HG03439 (cell line): Measurements from ENCODE around the gene FAAH.
"Not testable (repeated sequence)": the region's sequence is repeated elsewhere in the genome, so short reads cannot be mapped to it uniquely, and the experiment has no call there.

Experiments
- ATAC-seq: cut with Tn5 transposase; IDR thresholded peaks from one replicate; pipeline ENCODE4 v1.9.1; 2021; ENCODE audit warnings: mild to moderate bottlenecking, moderate library complexity; ENCODE audit not compliant: unreplicated experiment

Gene FAAH

DNA sequence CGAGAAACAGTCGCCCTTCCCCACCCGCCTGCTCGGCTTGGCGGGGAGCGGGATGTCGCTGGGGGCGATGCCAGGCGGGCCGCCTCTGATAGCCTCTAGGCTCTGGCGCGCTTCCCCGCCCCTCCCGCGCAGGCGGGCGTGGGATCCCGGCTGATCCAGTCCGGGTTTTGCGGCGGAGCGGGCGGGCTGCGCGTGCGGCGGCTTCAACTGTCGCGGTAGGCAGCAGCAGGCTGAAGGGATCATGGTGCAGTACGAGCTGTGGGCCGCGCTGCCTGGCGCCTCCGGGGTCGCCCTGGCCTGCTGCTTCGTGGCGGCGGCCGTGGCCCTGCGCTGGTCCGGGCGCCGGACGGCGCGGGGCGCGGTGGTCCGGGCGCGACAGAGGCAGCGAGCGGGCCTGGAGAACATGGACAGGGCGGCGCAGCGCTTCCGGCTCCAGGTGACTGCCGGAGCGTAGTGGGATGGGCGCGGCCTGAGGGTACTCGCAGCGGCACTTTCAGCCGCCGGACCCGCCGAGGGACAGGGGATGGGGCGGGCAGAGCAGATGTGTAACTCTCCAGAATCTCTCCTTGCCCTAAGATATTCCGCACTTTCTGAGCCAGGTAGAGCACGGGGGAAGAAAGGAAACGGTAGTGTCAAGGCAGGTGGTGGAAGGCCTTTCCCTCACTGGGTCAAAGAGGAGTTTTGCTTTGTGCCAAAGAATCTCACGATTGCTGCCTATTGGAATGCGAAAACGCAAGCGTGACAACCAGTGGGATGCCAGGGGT lies at the start of gene FAAH:
FAAH (plus strand) TSS at position 210 of the 764 bp plus-strand sequence; CDS start at position 242, 32 bp downstream.
- no peak for ATAC-seq

DNA sequence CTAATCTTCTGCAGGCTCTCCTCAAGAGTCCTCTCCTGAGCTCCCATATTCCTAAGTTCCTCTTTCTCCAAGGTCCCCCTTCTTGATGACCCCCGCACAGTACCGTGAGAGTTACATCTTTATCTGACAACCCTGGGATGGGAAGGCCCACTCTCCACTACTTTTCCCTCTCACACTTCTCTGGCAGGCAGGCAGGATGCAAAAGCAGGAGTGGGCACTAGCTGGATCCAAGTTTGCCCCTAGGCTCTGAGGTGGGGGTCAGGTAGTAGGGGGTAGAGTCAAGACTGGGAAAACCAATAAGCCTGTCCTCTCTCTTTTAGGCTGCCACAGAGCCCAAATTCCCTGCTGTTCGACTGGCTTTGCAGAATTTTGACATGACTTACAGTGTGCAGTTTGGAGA lies 49.6 kb upstream of the FAAH start:
- no peak for ATAC-seq

DNA sequence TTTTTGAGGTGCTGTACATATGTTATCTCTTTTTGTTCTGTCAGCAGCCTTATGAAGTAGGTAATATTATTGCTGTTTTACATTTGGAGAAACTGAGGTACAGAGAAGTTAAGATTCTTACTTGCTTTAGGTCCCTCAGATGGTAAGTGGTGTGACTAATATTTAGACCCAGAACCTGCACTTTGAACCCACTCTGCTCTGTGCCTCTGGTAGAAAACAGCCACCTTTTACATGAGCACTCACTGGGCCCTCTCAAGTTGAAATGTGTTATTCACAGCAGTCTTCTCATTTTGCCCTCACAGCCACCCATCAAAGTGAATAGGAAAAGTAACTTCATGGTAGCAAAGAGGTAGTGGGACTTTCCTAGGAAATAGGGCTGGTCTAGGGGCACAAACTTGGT lies 48.8 kb upstream of the FAAH start:
- no peak for ATAC-seq

DNA sequence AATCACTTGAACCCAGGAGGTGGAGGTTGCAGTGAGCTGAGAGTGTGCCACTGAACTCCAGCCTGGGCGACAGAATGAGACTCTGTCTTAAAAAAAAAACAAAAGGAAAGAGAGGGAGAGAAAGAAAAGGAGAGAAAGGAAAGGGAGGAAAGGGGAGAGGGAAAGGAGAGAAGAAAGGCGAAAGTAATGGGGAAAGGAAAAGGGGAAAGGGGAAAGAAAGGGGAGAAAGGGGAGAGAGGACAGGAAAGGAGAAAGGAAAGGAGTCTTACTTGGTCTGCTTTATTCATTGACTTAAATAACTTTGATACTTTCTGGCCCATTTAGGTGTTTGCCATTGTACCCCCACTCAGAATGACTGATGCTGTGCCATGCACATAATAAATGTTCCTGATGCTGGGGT lies 41.8 kb upstream of the FAAH start:
- no peak for ATAC-seq

DNA sequence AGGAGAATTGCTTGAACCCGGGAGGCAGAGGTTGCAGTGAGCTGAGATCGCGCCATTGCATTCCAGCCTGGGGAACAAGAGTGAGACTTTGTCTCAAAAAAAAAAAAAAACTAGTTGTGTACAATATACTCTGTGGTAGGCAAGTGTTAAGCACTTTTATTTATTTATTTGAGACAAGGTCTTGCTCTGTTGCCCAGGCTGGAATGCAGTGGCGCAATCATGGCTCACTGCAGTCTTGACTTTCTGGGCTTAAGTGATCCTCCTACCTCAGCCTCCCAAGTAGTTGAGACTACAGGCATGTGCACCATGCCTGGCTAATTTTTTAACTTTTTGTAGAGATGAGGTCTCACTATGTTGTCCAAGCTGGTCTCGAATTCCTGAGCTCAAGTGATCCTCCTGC lies 38.2 kb upstream of the FAAH start:
- not testable (repeated sequence) for ATAC-seq

DNA sequence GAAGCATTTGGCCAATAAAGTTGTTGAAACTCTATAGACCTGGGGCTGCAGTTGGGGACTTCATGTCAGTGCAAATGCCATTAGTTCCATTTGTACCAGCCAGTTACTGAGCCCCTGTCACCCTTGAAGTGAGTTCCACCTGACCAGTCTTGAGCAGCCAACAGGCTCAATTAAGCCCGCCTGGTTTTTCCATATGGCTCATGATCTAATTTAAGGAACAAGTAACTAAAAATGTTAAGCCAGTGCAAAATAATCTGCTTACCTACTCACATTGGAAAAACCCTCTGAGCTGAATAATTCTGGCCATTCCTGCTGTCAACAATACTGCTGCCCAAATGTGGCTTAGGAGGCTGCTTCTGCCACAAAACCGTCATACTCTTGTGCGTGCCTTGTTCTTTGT lies 32.0 kb upstream of the FAAH start:
- no peak for ATAC-seq

DNA sequence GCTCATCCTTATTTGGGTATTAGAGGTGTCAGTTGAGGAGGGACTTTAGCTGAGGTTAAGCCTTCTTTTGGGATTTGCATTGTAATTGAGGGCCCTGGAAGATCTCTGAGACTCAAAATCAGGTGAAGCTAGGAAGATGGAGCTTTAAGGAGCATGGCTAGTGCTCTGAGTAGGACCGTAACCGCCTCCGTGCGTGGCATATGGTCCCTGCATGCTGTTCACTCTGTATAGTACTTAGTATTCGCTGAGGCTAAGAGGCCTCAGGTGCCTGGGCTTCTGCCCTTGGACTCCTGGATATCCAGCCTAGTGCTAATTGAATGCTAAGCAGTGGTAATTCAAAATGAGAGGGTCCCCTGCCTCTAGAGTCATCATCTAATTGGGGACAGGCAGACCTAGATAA lies 31.0 kb upstream of the FAAH start:
- ATAC-seq: no peak

DNA sequence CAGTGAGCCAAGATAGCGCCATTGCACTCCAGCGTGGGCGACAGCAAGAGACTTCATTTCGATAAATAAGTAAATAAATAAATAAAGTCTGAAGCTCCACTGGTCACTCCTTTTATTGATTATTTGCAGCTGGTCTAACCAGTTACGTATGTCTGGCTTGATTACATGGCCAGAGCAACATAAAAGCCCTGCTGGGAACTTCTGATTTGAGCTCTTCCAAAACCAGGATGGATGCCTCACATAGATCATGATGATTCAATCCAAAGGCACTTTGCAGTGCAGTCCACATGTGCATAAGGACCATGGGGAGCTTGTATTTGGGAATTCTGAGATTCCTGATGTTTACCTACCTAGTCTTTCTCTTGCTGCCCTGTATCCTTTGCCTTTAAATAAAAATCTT lies 29.5 kb upstream of the FAAH start:
- ATAC-seq: no peak

DNA sequence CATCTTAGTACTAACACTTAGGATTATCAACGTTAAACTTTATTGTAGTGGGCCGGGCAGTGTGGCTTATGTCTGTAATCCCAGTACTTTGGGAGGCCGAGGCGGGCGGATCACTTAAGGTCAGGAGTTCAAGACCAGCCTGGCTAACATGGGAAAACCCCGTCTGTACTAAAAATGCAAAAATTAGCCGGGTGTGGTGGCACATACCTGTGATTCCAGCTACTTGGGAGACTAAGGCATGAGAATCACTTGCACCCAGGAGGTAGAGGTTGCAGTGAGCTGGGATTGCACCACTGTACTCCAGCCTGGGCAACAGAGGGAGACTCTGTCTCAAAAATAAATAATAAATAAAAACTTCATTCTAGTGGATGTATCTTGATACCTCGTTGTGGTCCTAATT lies 28.3 kb upstream of the FAAH start:
- ATAC-seq: not testable (repeated sequence)

DNA sequence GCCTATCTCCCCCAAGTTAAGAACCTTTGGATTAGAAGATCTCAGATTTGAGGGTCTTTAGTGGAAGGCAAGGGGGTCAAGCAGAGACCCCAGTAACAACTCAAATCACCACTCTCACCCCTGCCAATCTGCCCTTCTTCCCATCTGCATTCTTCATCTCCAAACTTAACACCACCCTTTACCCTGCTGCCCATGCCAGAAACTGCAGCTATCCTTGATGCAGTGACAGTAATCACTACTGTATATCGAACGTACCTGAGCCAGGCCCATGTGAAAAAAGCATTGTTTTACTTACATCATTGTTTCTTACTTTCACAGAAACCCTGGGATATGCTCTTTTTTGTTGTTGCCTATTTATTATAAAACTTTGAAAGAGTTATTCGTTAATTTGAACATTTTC lies 27.0 kb upstream of the FAAH start:
- ATAC-seq: no peak

DNA sequence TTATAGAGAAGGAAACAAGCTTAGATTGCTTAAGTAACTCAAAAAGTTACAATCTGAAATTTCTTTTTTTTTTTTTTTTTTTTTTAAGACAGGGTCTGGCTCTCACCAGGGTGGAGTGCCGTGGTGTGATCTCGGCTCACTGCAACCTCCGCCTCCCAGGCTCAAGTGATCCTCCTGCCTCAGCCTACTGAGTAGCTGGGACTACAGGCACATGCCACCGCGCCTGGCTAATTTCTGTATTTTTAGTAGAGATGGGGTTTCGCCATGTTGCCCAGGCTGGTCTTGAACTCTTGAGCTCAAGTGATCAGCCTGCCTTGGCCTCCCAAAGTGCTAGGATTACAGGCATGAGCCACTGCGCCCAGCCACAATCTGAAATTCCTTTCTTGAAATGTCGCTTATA lies 26.4 kb upstream of the FAAH start:
- not testable (repeated sequence) for ATAC-seq

DNA sequence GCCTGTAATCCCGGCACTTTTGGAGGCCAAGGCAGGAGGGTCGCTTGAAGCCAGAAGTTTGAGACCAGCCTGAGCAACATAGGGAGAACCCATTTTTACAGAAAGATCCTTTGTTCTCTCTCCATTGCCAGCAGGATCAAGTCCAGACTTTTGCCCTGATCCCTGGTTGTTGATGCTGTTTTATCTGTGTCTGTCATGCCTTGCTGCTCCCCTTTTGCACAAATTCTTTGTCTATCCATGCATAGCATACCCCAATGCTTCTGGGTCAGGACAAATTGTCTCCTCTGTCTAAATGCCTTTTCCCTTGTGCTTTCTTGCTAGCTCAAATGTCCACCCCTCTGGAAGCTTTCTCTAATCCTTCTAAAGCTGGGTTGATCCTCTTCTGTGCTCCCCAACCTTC lies 25.3 kb upstream of the FAAH start:
- ATAC-seq: no peak

DNA sequence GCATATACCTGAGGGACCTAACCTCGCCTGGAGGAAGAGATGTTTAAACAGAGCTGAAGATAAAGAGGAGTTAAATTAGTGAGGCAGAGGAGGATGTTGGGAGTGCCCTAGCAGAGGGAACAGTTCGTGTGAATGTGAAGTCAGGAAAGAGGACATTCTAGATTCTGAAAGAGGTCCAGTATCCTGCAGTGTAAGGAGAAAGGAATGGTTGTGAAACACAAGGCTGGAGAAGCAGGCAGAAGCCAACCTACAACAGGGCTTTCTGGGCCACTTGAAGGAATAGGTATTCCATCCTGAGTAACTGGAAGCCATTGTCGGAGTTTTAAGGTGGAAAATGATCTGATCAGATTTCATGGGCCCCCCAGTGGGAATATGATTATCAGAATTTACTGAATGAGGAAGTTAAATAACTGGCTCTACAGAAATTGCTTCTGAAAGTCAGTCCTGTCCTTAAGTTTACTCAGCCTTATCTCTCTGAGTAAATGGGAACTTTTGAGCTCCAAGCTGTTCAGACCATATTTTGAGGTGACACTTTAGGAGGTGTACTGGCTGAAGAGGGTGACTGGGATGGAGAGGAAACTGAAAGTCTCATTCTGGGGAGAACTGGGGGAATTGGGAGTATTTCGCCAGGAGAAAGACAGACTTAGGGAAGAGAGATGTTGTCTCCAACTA lies 24.4 kb upstream of the FAAH start:
- no peak for ATAC-seq

DNA sequence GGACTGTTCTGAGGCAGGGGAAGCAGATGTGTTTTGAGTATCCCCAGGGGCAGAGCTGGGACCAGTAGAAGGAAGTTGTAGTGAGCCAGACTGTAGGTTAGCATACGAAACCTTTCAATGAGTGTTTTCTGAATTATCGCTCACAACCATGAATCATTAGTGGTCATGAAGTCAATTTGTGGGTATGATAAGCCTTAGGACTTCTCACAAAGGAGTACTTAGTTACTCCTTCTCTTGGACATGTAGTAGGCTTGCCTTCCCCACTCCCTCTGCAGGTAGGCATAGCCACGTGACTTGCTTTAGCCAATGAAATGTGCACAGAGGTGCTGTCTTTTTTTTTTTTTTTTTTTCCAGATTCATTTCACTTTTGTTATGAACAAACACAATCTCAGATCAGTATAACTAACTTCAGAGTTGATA lies 23.9 kb upstream of the FAAH start:
- no peak for ATAC-seq

DNA sequence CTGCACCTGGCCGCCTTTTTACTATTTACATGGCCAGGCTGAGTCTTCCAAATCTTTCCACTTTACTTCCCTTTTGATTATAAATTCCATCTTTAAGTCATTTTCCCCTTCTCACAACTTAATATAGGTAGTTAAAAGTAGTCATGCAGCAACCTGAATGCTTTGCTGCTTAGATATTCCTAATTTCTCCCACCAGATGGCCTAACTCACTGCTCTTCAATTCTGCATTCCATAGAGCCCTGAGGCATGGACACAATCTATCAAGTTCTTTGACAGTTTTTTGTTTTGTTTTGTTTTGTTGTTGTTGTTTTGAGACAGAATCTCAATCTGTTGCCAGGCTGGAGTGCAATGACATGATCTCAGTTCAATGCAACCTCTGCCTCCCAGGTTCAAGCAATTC lies 21.7 kb upstream of the FAAH start:
- no peak for ATAC-seq

DNA sequence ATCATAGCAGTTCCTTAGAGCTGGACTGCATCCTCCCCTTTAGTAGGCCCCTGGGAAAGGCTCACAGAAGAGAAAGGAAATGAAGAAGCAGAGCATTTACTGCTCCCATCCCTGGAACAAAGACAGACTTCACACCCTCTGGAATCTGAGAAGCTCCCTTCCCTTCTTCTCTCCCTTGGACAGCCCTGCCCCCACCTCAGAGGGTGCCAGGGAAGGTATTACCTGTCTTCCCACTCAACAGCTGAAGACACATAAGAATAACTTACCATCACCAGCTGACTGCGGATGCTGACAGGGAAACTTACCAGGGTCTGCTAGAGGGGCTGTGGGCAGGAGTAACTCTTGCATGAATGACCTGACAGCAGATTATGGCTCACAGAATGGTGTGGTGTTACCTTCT lies 14.1 kb upstream of the FAAH start:
- ATAC-seq: no peak

DNA sequence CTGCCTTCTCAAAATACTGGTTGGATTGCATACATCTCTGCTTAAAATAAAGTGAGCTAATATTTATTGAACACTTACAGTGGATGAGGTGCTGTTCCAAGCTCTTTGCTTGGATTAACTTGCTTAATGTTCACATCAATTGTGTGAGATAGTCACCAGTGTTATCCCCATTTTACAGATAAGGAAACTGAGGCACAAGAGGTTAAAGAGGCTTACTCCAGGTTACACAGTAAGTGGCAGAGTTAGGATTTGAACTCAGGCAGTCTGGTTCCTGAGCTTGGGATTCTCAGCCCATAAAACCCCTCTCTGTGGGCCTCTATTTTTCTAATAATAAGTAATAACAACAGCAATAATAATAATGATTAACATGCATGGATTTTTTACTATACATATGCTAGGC lies 13.6 kb upstream of the FAAH start:
- no peak for ATAC-seq

DNA sequence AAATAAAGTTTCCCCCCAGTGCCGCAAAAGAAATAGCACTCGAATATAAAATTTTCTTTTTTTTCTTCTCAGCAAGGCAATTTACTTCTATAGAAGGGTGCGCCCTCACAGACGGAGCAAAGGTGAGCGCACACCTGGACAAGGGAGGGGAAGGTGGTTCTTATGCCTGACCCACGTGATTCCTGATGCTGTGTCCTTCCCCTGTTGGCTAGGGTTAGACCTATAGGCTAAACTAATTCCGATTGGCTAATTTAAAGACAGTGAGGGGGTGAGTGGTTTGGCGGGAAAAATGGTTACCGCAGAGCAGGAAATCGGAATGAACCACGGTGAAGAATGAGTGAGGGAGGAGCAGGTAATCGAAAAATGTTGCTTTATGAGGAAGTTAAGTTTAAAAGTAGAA lies 607 bp upstream of the FAAH start:
- ATAC-seq: no peak

DNA sequence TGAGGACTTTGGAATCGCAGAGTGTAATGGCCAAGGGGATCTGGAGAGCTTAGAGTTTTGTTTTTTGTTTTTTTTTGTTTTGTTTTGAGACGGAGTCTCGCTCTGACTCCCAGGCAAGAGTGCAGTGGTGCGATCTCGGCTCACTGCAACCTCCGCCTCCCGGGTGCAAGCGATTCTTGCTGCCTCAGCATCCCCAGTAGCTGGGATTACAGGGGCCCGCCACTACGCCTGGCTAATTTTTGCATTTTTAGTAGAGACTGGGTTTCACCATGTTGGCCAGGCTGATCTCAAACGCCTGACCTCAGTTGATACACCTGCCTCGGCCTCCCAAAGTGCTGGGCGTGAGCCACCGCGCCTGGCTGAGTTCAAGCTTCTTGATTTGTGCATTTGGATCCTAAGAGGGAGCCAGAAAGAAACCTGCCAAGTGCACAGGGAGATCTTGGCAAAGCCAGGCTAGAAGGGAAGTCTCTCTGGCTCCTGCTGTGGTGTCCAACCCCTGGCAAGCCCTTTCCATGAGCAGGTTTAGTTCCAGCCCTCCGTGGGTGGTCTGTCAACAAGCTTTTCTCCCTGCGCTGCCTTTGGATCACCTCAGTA lies 852 bp downstream of the FAAH start:
- ATAC-seq: no peak

DNA sequence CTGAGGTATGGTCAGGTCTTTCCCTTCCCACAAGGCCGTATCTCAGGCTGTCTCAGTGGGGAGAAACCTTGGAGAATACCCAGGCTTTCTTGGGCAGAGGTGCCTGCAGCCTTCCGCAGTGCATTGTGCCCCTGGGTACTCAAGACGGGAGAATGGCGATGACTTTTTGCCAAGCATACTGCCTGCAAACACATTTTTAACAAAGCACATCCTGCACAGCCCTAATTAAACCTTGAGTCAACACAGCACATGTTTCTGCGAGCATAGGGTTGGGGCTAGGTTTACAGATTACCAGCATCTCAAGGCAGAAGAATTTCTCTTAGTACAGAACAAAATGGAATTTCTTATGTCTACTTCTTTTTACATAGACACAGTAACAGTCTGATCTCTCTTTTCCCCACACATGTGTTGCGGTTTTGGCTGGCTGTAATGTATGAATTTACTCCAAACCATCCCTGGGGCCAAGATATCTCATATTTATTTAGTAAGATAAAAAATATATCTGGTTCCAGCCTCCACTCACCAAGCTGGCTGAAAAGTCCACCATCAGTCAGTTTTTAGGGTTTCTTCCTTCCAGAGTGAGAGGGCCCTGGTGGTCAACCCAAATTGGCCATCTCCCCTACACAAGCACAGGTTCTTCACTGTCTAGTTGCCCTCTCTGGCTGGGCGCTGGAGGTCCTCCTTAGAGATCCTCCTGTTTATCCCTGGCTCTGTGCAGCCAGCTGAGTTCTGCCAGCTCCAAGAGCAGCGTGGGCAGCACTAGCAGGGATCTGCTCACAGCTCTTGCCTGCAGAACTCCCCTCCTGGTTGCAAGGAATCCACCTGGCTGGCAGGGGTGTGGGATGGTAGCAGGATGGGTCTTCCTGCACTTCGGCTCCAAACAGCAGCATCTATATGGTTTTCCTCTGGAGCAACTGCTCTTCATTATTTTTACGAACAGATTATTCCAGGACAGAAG lies 2.6 kb downstream of the FAAH start:
- no peak for ATAC-seq

DNA sequence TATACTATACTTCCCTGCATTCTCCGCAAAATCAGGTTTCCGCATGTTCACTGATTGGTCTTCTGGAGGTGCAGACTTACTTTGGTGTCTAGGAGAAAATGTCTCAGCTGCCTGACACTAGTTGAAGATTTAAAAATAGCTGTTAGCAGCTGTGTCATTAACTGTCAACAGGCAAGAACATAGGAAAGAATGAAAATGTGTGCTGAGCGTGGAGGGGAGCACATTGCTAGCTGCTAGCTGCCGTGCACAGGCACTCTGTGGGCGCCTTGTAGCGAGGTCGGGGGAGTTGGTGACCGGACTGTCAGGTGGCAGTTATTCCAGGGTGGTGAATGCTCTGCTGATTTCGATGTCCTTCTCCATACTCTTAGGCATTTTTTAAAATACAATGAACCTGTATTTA lies 5.2 kb downstream of the FAAH start:
- ATAC-seq: no peak
